Vagina (tissue), 2 donors: ENCODE data around the gene ARPC2. TPM values are rescaled to one million over a fixed set of nuclear protein-coding genes. Genes with fewer than 3 reads are reported as not detected.

ENCODE experiments used
- DNase-seq, 2 donors: peaks; one replicate each; pipeline ENCODE4 v3.0.0-alpha.2; 2017; ENCODE audit errors: extremely low spot score in 2 of 2
- H3K27ac ChIP-seq: fragments of 200-600 bp; sonication (generic); one replicate; pipeline ENCODE4 v1.5.1; 2019
- H3K27me3 ChIP-seq: fragments of 200-600 bp; sonication (generic); one replicate; pipeline ENCODE4 v1.5.1; 2019
- H3K36me3 ChIP-seq, 2 donors: fragments of 200-600 bp; sonication (generic); one replicate each; pipeline ENCODE4 v1.5.1; 2017 to 2019
- H3K4me1 ChIP-seq: fragments of 200-600 bp; sonication (generic); one replicate; pipeline ENCODE4 v1.5.1; 2019
- H3K4me3 ChIP-seq, 2 donors: fragments of 200-600 bp; sonication (generic); 1 replicate in 1 of 2; 2 replicates in 1 of 2; pipeline ENCODE4 v1.5.1; 2016 to 2019
- H3K9me3 ChIP-seq: fragments of 200-600 bp; sonication (generic); one replicate; pipeline ENCODE4 v1.5.1; 2019
- POLR2A ChIP-seq, 2 donors: fragments of 450-650 bp; IDR thresholded peaks; one replicate each; pipeline ENCODE4 v1.6.1; 2017; ENCODE audit warnings: antibody characterized with exemption in 2 of 2, mild to moderate bottlenecking in 2 of 2, moderate library complexity in 2 of 2
- POLR2AphosphoS5 ChIP-seq, 2 donors: sonication (generic); formaldehyde crosslinking; IDR thresholded peaks; one replicate each; pipeline ENCODE4 v1.9.0; 2017; ENCODE audit warnings: antibody characterized with exemption in 2 of 2, mild to moderate bottlenecking in 2 of 2, low read depth in 1 of 2; ENCODE audit not compliant: insufficient read depth in 1 of 2
- intact Hi-C: fragments of 100-400 bp; cut with DNase I; formaldehyde crosslinking; loops from one replicate; pipeline ENCODE4 v1.15.1; 2023
- total RNA-seq: library from RNA; depleted of rRNA; stranded (reverse); fragments of >200 nt; gene quantifications from one replicate; pipeline ENCODE4 v1.2.3, GENCODE V29; 2016
- TF ChIP-seq, protein P1 (sequence below), 3 experiments: fragments of 450-650 bp in 2 of 3; fragments of 200-600 bp in 1 of 3; sonication (generic) in 1 of 3; IDR thresholded peaks; one replicate each; pipeline ENCODE4 v1.5.1; 2017 to 2019; ENCODE audit warnings: antibody characterized with exemption in 3 of 3, mild to moderate bottlenecking in 2 of 3, moderate library complexity in 2 of 3

ARPC2 gene
- total RNA-seq, 1 donor from 2014 or later, result 284 TPM

DNA sequence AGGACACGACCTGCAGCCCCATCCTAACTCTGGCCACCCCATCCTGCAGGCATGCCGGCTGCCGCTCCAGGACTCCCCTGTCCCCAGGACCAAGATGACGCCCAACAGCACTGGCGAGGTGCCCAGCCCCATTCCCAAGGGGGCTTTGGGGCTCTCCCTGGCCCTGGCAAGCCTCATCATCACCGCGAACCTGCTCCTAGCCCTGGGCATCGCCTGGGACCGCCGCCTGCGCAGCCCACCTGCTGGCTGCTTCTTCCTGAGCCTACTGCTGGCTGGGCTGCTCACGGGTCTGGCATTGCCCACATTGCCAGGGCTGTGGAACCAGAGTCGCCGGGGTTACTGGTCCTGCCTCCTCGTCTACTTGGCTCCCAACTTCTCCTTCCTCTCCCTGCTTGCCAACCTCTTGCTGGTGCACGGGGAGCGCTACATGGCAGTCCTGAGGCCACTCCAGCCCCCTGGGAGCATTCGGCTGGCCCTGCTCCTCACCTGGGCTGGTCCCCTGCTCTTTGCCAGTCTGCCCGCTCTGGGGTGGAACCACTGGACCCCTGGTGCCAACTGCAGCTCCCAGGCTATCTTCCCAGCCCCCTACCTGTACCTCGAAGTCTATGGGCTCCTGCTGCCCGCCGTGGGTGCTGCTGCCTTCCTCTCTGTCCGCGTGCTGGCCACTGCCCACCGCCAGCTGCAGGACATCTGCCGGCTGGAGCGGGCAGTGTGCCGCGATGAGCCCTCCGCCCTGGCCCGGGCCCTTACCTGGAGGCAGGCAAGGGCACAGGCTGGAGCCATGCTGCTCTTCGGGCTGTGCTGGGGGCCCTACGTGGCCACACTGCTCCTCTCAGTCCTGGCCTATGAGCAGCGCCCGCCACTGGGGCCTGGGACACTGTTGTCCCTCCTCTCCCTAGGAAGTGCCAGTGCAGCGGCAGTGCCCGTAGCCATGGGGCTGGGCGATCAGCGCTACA is 45.9 kb downstream of the ARPC2 start:
- peaks cover 0 to 54% of the 10 kb centered on the region in 2 donors for H3K36me3 ChIP-seq
- DNase-seq, result peak in 1 of 2 donors; percentile 84
- no peak overlapping the region for H3K4me3 ChIP-seq
- H3K27me3 ChIP-seq, result no peaks in the 10 kb centered on the region
- no peak overlapping the region for H3K27ac ChIP-seq
- H3K9me3 ChIP-seq, result no peaks in the 10 kb centered on the region
- TF ChIP-seq POLR2AphosphoS5 (IDR thresholded peaks at IDR 0.05; ENCODE audit: insufficient read depth in 1 of 2, low read depth in 1 of 2), result no peak
- TF ChIP-seq, protein P1, sequence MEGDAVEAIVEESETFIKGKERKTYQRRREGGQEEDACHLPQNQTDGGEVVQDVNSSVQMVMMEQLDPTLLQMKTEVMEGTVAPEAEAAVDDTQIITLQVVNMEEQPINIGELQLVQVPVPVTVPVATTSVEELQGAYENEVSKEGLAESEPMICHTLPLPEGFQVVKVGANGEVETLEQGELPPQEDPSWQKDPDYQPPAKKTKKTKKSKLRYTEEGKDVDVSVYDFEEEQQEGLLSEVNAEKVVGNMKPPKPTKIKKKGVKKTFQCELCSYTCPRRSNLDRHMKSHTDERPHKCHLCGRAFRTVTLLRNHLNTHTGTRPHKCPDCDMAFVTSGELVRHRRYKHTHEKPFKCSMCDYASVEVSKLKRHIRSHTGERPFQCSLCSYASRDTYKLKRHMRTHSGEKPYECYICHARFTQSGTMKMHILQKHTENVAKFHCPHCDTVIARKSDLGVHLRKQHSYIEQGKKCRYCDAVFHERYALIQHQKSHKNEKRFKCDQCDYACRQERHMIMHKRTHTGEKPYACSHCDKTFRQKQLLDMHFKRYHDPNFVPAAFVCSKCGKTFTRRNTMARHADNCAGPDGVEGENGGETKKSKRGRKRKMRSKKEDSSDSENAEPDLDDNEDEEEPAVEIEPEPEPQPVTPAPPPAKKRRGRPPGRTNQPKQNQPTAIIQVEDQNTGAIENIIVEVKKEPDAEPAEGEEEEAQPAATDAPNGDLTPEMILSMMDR (IDR thresholded peaks at IDR 0.05), result no peak
- no peak for TF ChIP-seq POLR2A (IDR thresholded peaks at IDR 0.05)
- intact Hi-C loops, result no loop called here
- H3K4me1 ChIP-seq, result peaks cover 32% of the 10 kb centered on the region

DNA sequence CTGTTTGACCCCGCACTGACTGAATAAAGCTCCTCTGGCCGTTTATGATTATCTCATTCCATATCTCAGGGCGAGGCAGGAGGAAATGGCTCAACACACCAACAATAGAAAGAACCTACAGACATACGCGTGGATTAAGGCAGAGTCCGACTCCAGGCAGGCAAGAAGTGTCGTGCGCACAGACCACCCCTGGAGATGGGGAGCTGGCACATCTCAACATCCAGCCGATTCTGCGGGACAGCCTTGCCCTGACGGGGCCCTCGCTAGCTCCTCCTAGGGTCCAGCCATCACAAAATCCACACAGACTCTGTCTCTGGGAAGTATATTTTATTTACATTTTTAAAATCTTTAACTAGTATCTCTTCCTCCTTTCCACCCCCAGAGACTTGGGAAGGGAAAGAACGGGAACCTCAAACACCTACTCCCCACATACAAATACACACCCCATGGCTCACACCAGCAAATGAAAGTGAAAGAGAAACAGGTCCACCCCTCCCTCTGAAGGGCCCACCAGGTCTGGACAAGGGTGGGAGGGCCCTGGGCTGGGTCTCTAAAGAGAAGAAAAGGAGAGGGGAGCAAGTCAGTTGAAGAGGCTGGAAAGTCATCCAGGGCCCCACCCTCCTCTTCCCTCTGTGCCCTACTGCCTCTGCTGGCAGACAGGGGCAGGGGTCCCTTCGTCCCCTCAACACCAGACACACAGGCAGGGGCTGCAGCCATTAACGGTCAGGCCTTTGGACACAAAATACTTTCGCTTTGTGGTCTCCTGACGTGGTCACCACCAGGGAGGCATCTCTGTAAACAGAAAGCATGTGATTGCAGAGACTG is 47.0 kb downstream of the ARPC2 start:
- H3K27ac ChIP-seq, result no peak overlapping the region
- intact Hi-C loops, result no loop called here
- peaks cover 33% of the 10 kb centered on the region for H3K4me1 ChIP-seq
- peaks cover 0 to 56% of the 10 kb centered on the region in 2 donors for H3K36me3 ChIP-seq
- H3K27me3 ChIP-seq, result no peaks in the 10 kb centered on the region
- no peak for DNase-seq
- H3K4me3 ChIP-seq, result no peak overlapping the region
- no peak for TF ChIP-seq POLR2AphosphoS5 (IDR thresholded peaks at IDR 0.05; ENCODE audit: insufficient read depth in 1 of 2, low read depth in 1 of 2)
- TF ChIP-seq, protein P1 (IDR thresholded peaks at IDR 0.05), result no peak
- TF ChIP-seq POLR2A (IDR thresholded peaks at IDR 0.05), result no peak
- no peaks in the 10 kb centered on the region for H3K9me3 ChIP-seq

DNA sequence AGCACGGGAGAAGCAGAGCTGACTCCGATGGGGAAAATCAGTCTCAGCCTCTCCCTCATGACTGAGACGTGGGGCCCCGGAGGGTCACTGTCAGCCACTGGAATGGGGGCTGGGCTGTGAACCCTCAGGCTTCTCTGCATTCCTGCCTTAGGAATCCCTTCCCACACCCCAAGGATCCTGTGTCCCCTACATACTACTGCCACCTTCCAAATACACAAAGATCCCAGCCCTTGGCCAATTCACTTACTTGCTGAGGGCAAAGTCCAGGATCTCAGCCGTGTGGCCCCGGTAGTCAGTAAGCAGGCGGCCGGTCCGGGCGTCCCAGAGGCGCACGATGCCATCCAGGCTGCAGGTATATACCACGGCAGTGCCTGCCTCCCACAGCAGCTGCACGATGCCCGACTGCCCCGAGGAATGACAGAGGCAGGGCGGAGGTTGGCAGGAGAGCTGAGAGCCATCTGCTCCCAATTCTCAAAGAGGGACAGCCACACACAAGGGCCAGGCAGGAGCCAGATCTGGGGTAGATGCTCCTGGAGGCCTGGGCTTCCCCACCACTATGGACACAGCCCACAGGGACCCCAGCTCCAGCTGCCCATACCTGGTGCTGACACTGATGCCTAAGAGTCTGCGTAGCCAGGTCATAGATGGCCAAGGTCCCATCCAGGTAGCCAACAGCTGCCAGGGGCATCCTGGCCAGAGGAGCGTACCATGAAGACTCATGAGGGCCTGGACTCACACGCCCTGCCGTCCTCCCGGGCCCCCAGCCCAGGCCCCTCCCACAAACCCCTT is 48.0 kb downstream of the ARPC2 start:
- intact Hi-C loops, result no loop called here
- TF ChIP-seq POLR2A (IDR thresholded peaks at IDR 0.05) (no peak), POLR2AphosphoS5 (IDR thresholded peaks at IDR 0.05; ENCODE audit: insufficient read depth in 1 of 2, low read depth in 1 of 2) (no peak)
- TF ChIP-seq, protein P1 (IDR thresholded peaks at IDR 0.05), result no peak
- Histone ChIP-seq H3K4me3 (no peak overlapping the region), H3K27me3 (no peaks in the 10 kb centered on the region), H3K36me3 (peaks cover 0 to 56% of the 10 kb centered on the region in 2 donors), H3K9me3 (no peaks in the 10 kb centered on the region), H3K27ac (no peak overlapping the region), H3K4me1 (peaks cover 29% of the 10 kb centered on the region)
- peak in 1 of 2 donors; percentile 79 for DNase-seq

DNA sequence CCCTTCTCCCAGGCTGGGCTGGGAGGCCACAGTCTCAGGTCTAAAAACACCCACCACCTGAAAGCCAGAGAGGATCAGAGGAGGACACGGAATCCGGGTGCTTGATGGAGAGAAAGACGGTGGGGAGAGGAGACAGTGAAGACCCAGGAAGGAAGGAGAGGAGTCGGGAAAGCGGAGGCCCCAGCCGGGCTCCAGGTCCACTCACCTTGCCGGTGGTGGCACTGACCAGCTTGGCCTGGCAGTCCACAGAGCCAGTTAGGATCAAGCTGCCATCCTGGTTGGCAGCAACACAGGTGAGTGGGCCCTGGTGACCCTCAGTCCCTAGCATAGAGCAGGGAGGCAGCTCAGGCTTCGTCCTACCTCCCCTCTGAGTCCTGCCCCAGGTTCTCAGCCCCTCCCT is 48.6 kb downstream of the ARPC2 start:
- Histone ChIP-seq H3K4me3 (no peak overlapping the region), H3K4me1 (peaks cover 26% of the 10 kb centered on the region), H3K36me3 (peaks cover 0 to 56% of the 10 kb centered on the region in 2 donors), H3K9me3 (no peaks in the 10 kb centered on the region), H3K27me3 (no peaks in the 10 kb centered on the region), H3K27ac (no peak overlapping the region)
- DNase-seq, result peak in 1 of 2 donors; percentile 81
- TF ChIP-seq, protein P1 (IDR thresholded peaks at IDR 0.05), result no peak
- TF ChIP-seq POLR2A (IDR thresholded peaks at IDR 0.05) (no peak), POLR2AphosphoS5 (IDR thresholded peaks at IDR 0.05; ENCODE audit: insufficient read depth in 1 of 2, low read depth in 1 of 2) (no peak)
- intact Hi-C loops, result no loop called here
